Left colon (tissue), 2 donors: ENCODE data around the gene SIK1. TPM values are rescaled to one million over a fixed set of nuclear protein-coding genes. Genes with fewer than 3 reads are reported as not detected.

Experiments
- ATAC-seq: fragments of 200-7000 bp; cut with Tn5 transposase; one replicate; pipeline ENCODE4 v1.9.1; 2020; ENCODE audit warnings: mild to moderate bottlenecking, moderate library complexity
- DNase-seq, 2 donors: peaks; one replicate each; pipeline ENCODE4 v3.0.0-alpha.2; 2020
- intact Hi-C, 2 donors: fragments of 100-400 bp; cut with DNase I in 1 of 2; cut with micrococcal nuclease in 1 of 2; formaldehyde crosslinking; loops; one replicate each; pipeline versions ENCODE4 v1.11.2 to v1.14.0; 2022; cut with DNase I, micrococcal nuclease
- total RNA-seq, 2 donors: library from RNA; stranded (reverse); fragmentation: NEBNext Ultra II Directional; extraction: Animal tissue kit (Norgen Biotek cat#: 25700); gene quantifications; one replicate each; pipeline ENCODE4 v1.2.1, GENCODE V29; 2021
- donor health status: DM: no; HTN: no; CAD: no.
- donor health status: DM: yes; HTN: yes; CAD: no.

The SIK1 gene
- total RNA-seq, 2 donors from 2014 or later, result 8.0 to 30.0 TPM

- intact Hi-C loops, result no loop called here
- DNase-seq, result no peak
- no peak for ATAC-seq
These were observed 53.3 kb downstream of the SIK1 start for GRCh38 chr21:43373362-43374227.

GRCh38 chr21:43372663-43373361, 54.1 kb downstream of the SIK1 start:
- no peak for ATAC-seq
- DNase-seq, result no peak
- intact Hi-C loops, result no loop called here

- intact Hi-C loops, result no loop called here
These were observed 55.1 kb downstream of the SIK1 start for GRCh38 chr21:43371786-43372185.

GRCh38 chr21:43370888-43371570, 55.9 kb downstream of the SIK1 start:
- DNase-seq (no peak), ATAC-seq (no peak)
- intact Hi-C loops, result no loop called here

More at GRCh38 chr21:43371786-43372185, 55.1 kb downstream of the SIK1 start:
- DNase-seq (no peak), ATAC-seq (no peak)

- ATAC-seq, result no peak
- intact Hi-C loops, result no loop called here
These were observed 56.8 kb downstream of the SIK1 start for GRCh38 chr21:43370091-43370658.

GRCh38 chr21:43369596-43370090, 57.3 kb downstream of the SIK1 start:
- DNase-seq, result no peak
- intact Hi-C loops, result no loop called here
- no peak for ATAC-seq

More at GRCh38 chr21:43370091-43370658, 56.8 kb downstream of the SIK1 start:
- no peak for DNase-seq

- intact Hi-C loops, result no loop called here
- DNase-seq (no peak), ATAC-seq (no peak)
These were observed 57.8 kb downstream of the SIK1 start for GRCh38 chr21:43369124-43369523.

GRCh38 chr21:43368685-43369084, 58.2 kb downstream of the SIK1 start:
- intact Hi-C loops, result no loop called here

GRCh38 chr21:43367859-43368258, 59.1 kb downstream of the SIK1 start:
- no peak for DNase-seq
- no peak for ATAC-seq
- intact Hi-C loops, result no loop called here

More at GRCh38 chr21:43368685-43369084, 58.2 kb downstream of the SIK1 start:
- ATAC-seq (no peak), DNase-seq (no peak)

GRCh38 chr21:43367296-43367695, 59.6 kb downstream of the SIK1 start:
- intact Hi-C loops, result no loop called here
- DNase-seq (no peak), ATAC-seq (no peak)

- intact Hi-C loops, result no loop called here
- no peak for ATAC-seq
- DNase-seq, result no peak
These were observed 60.3 kb downstream of the SIK1 start for GRCh38 chr21:43366656-43367055.

- intact Hi-C loops, result no loop called here
- DNase-seq (no peak), ATAC-seq (no peak)
These were observed 61.1 kb downstream of the SIK1 start for GRCh38 chr21:43365611-43366426.

GRCh38 chr21:43364851-43365424, 62.0 kb downstream of the SIK1 start:
- ATAC-seq (peak; percentile 35), DNase-seq (no peak)
- intact Hi-C loops, result no loop called here

Other genes with a start within 250 kb of the SIK1 start
- under 1 TPM; 0.42 to 0.49 TPM for gene HSF2BP, start 232.4 kb upstream of the SIK1 start, total RNA-seq
- 10 to 100 TPM; 11.4 to 16.2 TPM for gene RRP1B, start 232.4 kb upstream of the SIK1 start, total RNA-seq